Neural crest cell (in vitro differentiated cells): ENCODE results near the gene COASY. TPM values are rescaled to one million over a fixed set of nuclear protein-coding genes. Genes with fewer than 3 reads are reported as not detected.

Experiments
- DNase-seq: peaks from one replicate; pipeline ENCODE4 v3.0.0; 2021; ENCODE audit warnings: low read depth, mixed read lengths, low spot score
- H3K27ac Mint-ChIP-seq: one replicate; pipeline ENCODE4 v1.8.0; 2021; ENCODE audit warnings: mild to moderate bottlenecking, mixed read lengths; ENCODE audit not compliant: unreplicated experiment
- H3K27me3 Mint-ChIP-seq: 2 replicates; pipeline ENCODE4 v1.8.0; 2021; ENCODE audit warnings: low read depth, mild to moderate bottlenecking, mixed read lengths
- H3K36me3 Mint-ChIP-seq: 2 replicates; pipeline ENCODE4 v1.8.0; 2021; ENCODE audit warnings: low read depth, mild to moderate bottlenecking, mixed read lengths
- H3K4me1 Mint-ChIP-seq: 2 replicates; pipeline ENCODE4 v1.8.0; 2021; ENCODE audit warnings: mixed read lengths
- H3K4me3 Mint-ChIP-seq: one replicate; pipeline ENCODE4 v1.8.0; 2021; ENCODE audit warnings: mild to moderate bottlenecking, mixed read lengths
- H3K9me3 Mint-ChIP-seq: 2 replicates; pipeline ENCODE4 v1.8.0; 2021; ENCODE audit warnings: mixed read lengths
- CTCF ChIP-seq: fragments of 200-600 bp; sonication (generic); conservative IDR thresholded peaks from 2 replicates; pipeline ENCODE4 v1.5.0; 2021; ENCODE audit warnings: antibody characterized with exemption, mild to moderate bottlenecking
- total RNA-seq: library from RNA; stranded (reverse); gene quantifications from 2 replicates; pipeline ENCODE4 v1.2.1, GENCODE V29; 2021

COASY gene
- total RNA-seq, 1 donor from 2014 or later = 58.3 TPM

- Mint-ChIP-seq H3K9me3 (no peaks in the 10 kb centered on the region), H3K27me3 (no peaks in the 10 kb centered on the region), H3K4me3 (peak overlapping the region; percentile 9), H3K27ac (peak overlapping the region; percentile 97), H3K4me1 (peaks cover 57% of the 10 kb centered on the region), H3K36me3 (peaks cover 6% of the 10 kb centered on the region)
- TF ChIP-seq CTCF = peak; percentile 46
- DNase-seq = peak; percentile 27
Observed at GRCh38 chr17:42520540-42520951, 41.4 kb upstream of the COASY start.

- Mint-ChIP-seq H3K4me3 (peak overlapping the region; percentile 41), H3K27ac (peak overlapping the region; percentile 52)
Observed at GRCh38 chr17:42521036-42521435, 40.9 kb upstream of the COASY start.

GRCh38 chr17:42521666-42522262 lies 40.2 kb upstream of the COASY start:
- H3K27ac Mint-ChIP-seq = no peak overlapping the region

More at GRCh38 chr17:42521036-42521435, 40.9 kb upstream of the COASY start:
- Mint-ChIP-seq H3K27me3 (no peaks in the 10 kb centered on the region), H3K36me3 (peaks cover 6% of the 10 kb centered on the region), H3K4me1 (peaks cover 57% of the 10 kb centered on the region), H3K9me3 (no peaks in the 10 kb centered on the region)
- no peak for TF ChIP-seq CTCF
- no peak for DNase-seq

GRCh38 chr17:42522263-42522790 lies 39.6 kb upstream of the COASY start:
- H3K27ac Mint-ChIP-seq = no peak overlapping the region
- no peak for TF ChIP-seq CTCF
- H3K4me3 Mint-ChIP-seq = no peak overlapping the region
- H3K9me3 Mint-ChIP-seq = no peaks in the 10 kb centered on the region
- no peaks in the 10 kb centered on the region for H3K27me3 Mint-ChIP-seq
- H3K36me3 Mint-ChIP-seq = peaks cover 6% of the 10 kb centered on the region
- H3K4me1 Mint-ChIP-seq = peaks cover 59% of the 10 kb centered on the region
- DNase-seq = no peak

More at GRCh38 chr17:42521666-42522262, 40.2 kb upstream of the COASY start:
- Mint-ChIP-seq H3K9me3 (no peaks in the 10 kb centered on the region), H3K27me3 (no peaks in the 10 kb centered on the region), H3K4me1 (peaks cover 57% of the 10 kb centered on the region), H3K36me3 (peaks cover 6% of the 10 kb centered on the region), H3K4me3 (no peak overlapping the region)
- TF ChIP-seq CTCF = no peak
- DNase-seq = no peak

GRCh38 chr17:42522798-42523278 lies 39.1 kb upstream of the COASY start:
- Mint-ChIP-seq H3K4me3 (no peak overlapping the region), H3K27ac (no peak overlapping the region), H3K36me3 (peaks cover 6% of the 10 kb centered on the region), H3K27me3 (no peaks in the 10 kb centered on the region), H3K9me3 (no peaks in the 10 kb centered on the region), H3K4me1 (peaks cover 56% of the 10 kb centered on the region)
- no peak for TF ChIP-seq CTCF
- no peak for DNase-seq
